ENCODE measurements around the gene TULP4. TPM values are rescaled to one million over a fixed set of nuclear protein-coding genes. Genes with fewer than 3 reads are reported as not detected.

The TULP4 gene
- total RNA-seq, 1 experiment from 2014 or later: 64.6 TPM

GRCh38 chr6:158499601-158500000 is 187.3 kb downstream of the TULP4 start:
- Histone ChIP-seq H3K27me3 (ENCODE audit: insufficient read depth, low read length) (no peaks in the 10 kb centered on the region), H4K20me1 (ENCODE audit: control insufficient read depth, insufficient read depth, insufficient read length) (no peaks in the 10 kb centered on the region), H3K27ac (ENCODE audit: insufficient read length, low read depth, low read length) (no peak overlapping the region), H3K18ac (ENCODE audit: insufficient read length, low read depth, low read length) (no peak overlapping the region), H2BK20ac (ENCODE audit: low read depth, low read length, poor library complexity, severe bottlenecking) (no peak overlapping the region), H3K14ac (ENCODE audit: insufficient read depth, low read length) (no peak overlapping the region), H3K9ac (ENCODE audit: extremely low read depth, insufficient read length, low read length) (no peak overlapping the region), H3K23ac (ENCODE audit: insufficient read length, low read depth, low read length) (no peak overlapping the region), H3K4me2 (ENCODE audit: insufficient read depth, insufficient read length, low read length) (no peak overlapping the region), H2AK5ac (ENCODE audit: insufficient read length, low read length) (no peak overlapping the region), H3K4me1 (ENCODE audit: insufficient read depth, low read length) (no peaks in the 10 kb centered on the region), H3K4ac (ENCODE audit: low read depth, low read length) (no peak overlapping the region), H2BK12ac (ENCODE audit: insufficient read length, low read depth, low read length) (no peak overlapping the region), H3K23me2 (ENCODE audit: insufficient read length, low read depth, low read length, poor library complexity, severe bottlenecking) (no peaks in the 10 kb centered on the region), H2BK120ac (ENCODE audit: low read depth, low read length, poor library complexity, severe bottlenecking) (no peak overlapping the region), H2AFZ (ENCODE audit: low read length) (no peak overlapping the region), H3K56ac (ENCODE audit: insufficient read length, low read depth, low read length) (no peak overlapping the region), H2BK15ac (ENCODE audit: low read depth, low read length) (no peak overlapping the region), H3K79me1 (ENCODE audit: insufficient read depth, low read depth, low read length, poor library complexity, severe bottlenecking) (no peaks in the 10 kb centered on the region), H4K91ac (ENCODE audit: insufficient read length, low read depth, low read length) (no peak overlapping the region), H3K79me2 (ENCODE audit: insufficient read depth, low read length) (no peaks in the 10 kb centered on the region), H4K8ac (replicated peaks; ENCODE audit: insufficient read length, low read depth, low read length) (no peak overlapping the region), H4K5ac (ENCODE audit: insufficient read length, low read depth, low read length) (no peak overlapping the region), H3K9me3 (ENCODE audit: control insufficient read depth, low read depth, low read length) (no peaks in the 10 kb centered on the region), H3T11ph (ENCODE audit: low read length) (no peak overlapping the region), H2BK5ac (ENCODE audit: insufficient read length, low read length) (no peak overlapping the region)
- Mint-ChIP-seq H3K27ac (no peak overlapping the region; a peak in 1 of 7 replicates), H3K4me3 (no peak overlapping the region), H3K9me3 (no peaks in the 10 kb centered on the region), H3K36me3 (ENCODE audit: insufficient read depth in 1 of 3, low read depth in 3 of 3) (peaks cover 10 to 50% (median 34%) of the 10 kb centered on the region in 3 experiments), H3K27me3 (ENCODE audit: low read depth) (no peaks in the 10 kb centered on the region), H3K4me1 (peaks cover 9 to 12% of the 10 kb centered on the region in 2 experiments)
- WGBS (ENCODE audit: extremely low coverage, insufficient read length, low lambda C conversion rate): no CpG with 5 or more reads among the region's 1 CpG
- DNase-seq: no peak
- no peak for TF ChIP-seq CTCF (conservative IDR thresholded peaks at IDR 0.05)

All from H9 (cell line).